Transverse colon (tissue), 4 donors: ENCODE data around the gene GLI3. TPM values are rescaled to one million over a fixed set of nuclear protein-coding genes. Genes with fewer than 3 reads are reported as not detected.

Source experiments
- DNase-seq: peaks from one replicate; pipeline ENCODE4 v3.0.0-alpha.2; 2019
- H3K27ac ChIP-seq, 4 donors: fragments of 200-600 bp; sonication (generic); 2 replicates each; pipeline ENCODE4 v1.5.1; 2016 to 2018; ENCODE audit warnings: inconsistent platforms in 4 of 4
- H3K27me3 ChIP-seq: fragments of 200-600 bp; sonication (generic); 2 replicates; pipeline ENCODE4 v1.5.1; 2017; ENCODE audit warnings: inconsistent platforms
- H3K36me3 ChIP-seq, 4 donors: fragments of 200-600 bp; sonication (generic); 2 replicates each; pipeline ENCODE4 v1.5.1; 2017 to 2019; ENCODE audit warnings: inconsistent platforms in 4 of 4
- H3K4me1 ChIP-seq, 4 donors: fragments of 200-600 bp; sonication (generic); 2 replicates each; pipeline ENCODE4 v1.5.1; 2017 to 2020; ENCODE audit warnings: inconsistent platforms in 4 of 4
- H3K4me3 ChIP-seq, 4 donors: fragments of 200-600 bp; sonication (generic); 1 replicate in 1 of 4; 2 replicates in 3 of 4; pipeline versions ENCODE4 v1.5.1 to v1.6.1; 2017 to 2019; ENCODE audit warnings: inconsistent platforms in 4 of 4
- H3K9me3 ChIP-seq, 2 donors: fragments of 200-600 bp; sonication (generic); 2 replicates each; pipeline ENCODE4 v1.5.1; 2017 to 2019; ENCODE audit warnings: inconsistent platforms in 2 of 2
- EP300 ChIP-seq: sonication (generic); formaldehyde crosslinking; IDR thresholded peaks from one replicate; pipeline ENCODE4 v1.6.1; 2017; ENCODE audit warnings: antibody characterized with exemption, low read depth
- POLR2A ChIP-seq: fragments of 450-650 bp; IDR thresholded peaks from one replicate; pipeline ENCODE4 v1.6.1; 2016; ENCODE audit warnings: antibody characterized with exemption, mild to moderate bottlenecking, moderate library complexity
- POLR2AphosphoS5 ChIP-seq, 3 donors: sonication (generic); formaldehyde crosslinking; IDR thresholded peaks; one replicate each; pipeline ENCODE4 v1.6.1; 2016; ENCODE audit warnings: antibody characterized with exemption in 3 of 3
- WGBS, 2 donors: methylation state at CpG; one replicate each; pipeline ENCODE4 v1.1.5; 2018; ENCODE audit warnings: low coverage in 1 of 2; 5-methylcytosine and 5-hydroxymethylcytosine counted together
- in situ Hi-C, 4 donors: fragments of 200-750 bp; cut with MboI; loops; one replicate each; pipeline versions ENCODE4 v1.15.0 to v1.15.1; 2017; ENCODE audit warnings: low sequenced_read_pairs in 3 of 4, low pct_ligation_motif_present in 1 of 4, low pct_unique_long_range_greater_than_20kb in 1 of 4
- intact Hi-C: fragments of 100-400 bp; cut with DNase I; formaldehyde crosslinking; loops from one replicate; pipeline ENCODE4 v1.15.1; 2023; ENCODE audit warnings: low total_unique reads
- total RNA-seq, 4 donors: library from RNA; depleted of rRNA; stranded (reverse); fragments of >200 nt; gene quantifications; one replicate each; pipeline ENCODE4 v1.1.0, GENCODE V29; 2016
- TF ChIP-seq, protein P1 (sequence below), 5 experiments: fragments of 200-600 bp in 3 of 5; fragments of 450-650 bp in 2 of 5; sonication (generic) in 3 of 5; IDR thresholded peaks; 1 replicate in 2 of 5; 2 replicates in 3 of 5; pipeline ENCODE4 v1.5.1; 2016 to 2017; ENCODE audit warnings: antibody characterized with exemption in 5 of 5, inconsistent platforms in 3 of 5, mild to moderate bottlenecking in 2 of 5, moderate library complexity in 1 of 5

GLI3 gene
- total RNA-seq, 4 donors from 2014 or later: 3.7 to 41.1 (median 5.3) TPM

DNA sequence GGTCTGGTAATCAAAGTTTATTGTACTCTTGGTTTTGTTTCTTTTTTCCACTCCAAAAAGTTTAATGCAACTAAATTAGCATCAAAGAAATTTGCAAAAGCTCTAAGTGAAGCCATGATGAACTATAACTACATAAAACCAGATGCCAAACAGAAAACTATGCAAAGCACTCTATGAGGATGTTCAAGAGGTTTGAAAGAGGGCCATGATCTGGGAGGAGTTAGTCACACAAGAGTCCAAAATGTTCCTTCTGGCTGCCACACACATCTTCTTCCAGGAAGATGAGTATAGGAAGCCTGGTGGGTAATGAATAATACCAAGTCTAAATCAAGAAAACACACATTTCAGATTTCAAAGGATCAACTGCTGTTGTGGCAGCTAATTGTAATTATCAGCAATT, 28.4 kb downstream of the GLI3 start:
- in situ Hi-C loops: no loop called here

DNA sequence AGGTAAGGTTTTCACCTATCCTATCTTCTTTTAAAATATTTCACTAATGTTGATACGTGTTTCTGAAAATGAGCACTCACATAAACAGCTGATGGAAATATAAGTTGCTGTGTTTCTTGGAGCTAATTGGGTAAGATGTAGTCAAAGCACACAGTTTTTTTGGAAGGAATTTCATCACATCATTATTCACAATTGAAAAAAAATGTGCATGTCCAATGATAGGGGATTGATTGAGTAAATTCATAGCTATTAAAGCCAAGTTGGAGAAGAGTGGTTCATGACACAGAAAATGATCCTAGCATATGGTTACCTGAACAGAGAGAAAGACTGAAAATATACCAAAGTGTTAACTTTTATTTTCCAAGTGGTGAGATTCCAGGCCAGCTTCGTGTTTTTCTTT, 29.6 kb downstream of the GLI3 start:
- H3K27me3 ChIP-seq: no peaks in the 10 kb centered on the region
- H3K36me3 ChIP-seq: no peaks in the 10 kb centered on the region
- intact Hi-C loops (no loop called here), in situ Hi-C loops (no loop called here)
- peaks cover 0 to 5% (median 2%) of the 10 kb centered on the region in 4 donors for H3K4me1 ChIP-seq
- TF ChIP-seq, protein P1, sequence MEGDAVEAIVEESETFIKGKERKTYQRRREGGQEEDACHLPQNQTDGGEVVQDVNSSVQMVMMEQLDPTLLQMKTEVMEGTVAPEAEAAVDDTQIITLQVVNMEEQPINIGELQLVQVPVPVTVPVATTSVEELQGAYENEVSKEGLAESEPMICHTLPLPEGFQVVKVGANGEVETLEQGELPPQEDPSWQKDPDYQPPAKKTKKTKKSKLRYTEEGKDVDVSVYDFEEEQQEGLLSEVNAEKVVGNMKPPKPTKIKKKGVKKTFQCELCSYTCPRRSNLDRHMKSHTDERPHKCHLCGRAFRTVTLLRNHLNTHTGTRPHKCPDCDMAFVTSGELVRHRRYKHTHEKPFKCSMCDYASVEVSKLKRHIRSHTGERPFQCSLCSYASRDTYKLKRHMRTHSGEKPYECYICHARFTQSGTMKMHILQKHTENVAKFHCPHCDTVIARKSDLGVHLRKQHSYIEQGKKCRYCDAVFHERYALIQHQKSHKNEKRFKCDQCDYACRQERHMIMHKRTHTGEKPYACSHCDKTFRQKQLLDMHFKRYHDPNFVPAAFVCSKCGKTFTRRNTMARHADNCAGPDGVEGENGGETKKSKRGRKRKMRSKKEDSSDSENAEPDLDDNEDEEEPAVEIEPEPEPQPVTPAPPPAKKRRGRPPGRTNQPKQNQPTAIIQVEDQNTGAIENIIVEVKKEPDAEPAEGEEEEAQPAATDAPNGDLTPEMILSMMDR (IDR thresholded peaks at IDR 0.05): no peak
- no peak for TF ChIP-seq EP300
- TF ChIP-seq POLR2AphosphoS5 (IDR thresholded peaks at IDR 0.05): no peak
- no peak for TF ChIP-seq POLR2A
- no peak for DNase-seq
- H3K27ac ChIP-seq: no peak overlapping the region
- H3K4me3 ChIP-seq: no peak overlapping the region
- 79 to 80% methylated on average over 2 of the region's 2 CpGs for WGBS, 2 donors
- H3K9me3 ChIP-seq: no peaks in the 10 kb centered on the region

More for the DNA sequence above, 28.4 kb downstream of the GLI3 start:
- no peak for DNase-seq
- intact Hi-C loops: no loop called here
- H3K27me3 ChIP-seq: no peaks in the 10 kb centered on the region
- H3K9me3 ChIP-seq: no peaks in the 10 kb centered on the region
- H3K4me1 ChIP-seq: peaks cover 0 to 5% (median 2%) of the 10 kb centered on the region in 4 donors
- no peak overlapping the region for H3K4me3 ChIP-seq
- no peaks in the 10 kb centered on the region for H3K36me3 ChIP-seq
- TF ChIP-seq POLR2AphosphoS5 (IDR thresholded peaks at IDR 0.05): no peak
- peak overlapping the region in 3 of 4 donors; percentile 28 to 51 (median 51) for H3K27ac ChIP-seq

DNA sequence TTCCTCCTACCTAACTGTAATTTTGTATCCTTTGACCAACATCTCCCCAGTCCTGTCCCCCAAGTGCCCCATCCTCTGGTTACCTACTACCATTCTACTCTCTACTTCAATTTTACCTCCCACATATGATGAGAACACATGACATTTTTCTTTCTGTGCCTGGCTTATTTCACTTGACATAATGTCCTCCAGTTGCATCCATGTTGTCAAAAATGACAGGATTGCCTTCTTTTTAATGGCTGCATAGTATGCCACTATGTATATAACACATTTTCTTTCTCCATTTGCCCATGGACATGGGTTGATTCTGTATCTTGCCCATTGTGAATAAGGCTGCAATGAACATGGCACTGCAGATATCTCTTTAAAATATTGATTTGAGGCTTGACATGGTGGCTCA, 33.7 kb downstream of the GLI3 start:
- in situ Hi-C loops (no loop called here), intact Hi-C loops (no loop called here)
- no peak for DNase-seq
- Histone ChIP-seq H3K4me1 (peaks cover 0 to 7% (median 0%) of the 10 kb centered on the region in 4 donors), H3K27ac (no peak overlapping the region), H3K27me3 (no peaks in the 10 kb centered on the region), H3K36me3 (no peaks in the 10 kb centered on the region), H3K4me3 (no peak overlapping the region), H3K9me3 (no peaks in the 10 kb centered on the region)
- TF ChIP-seq POLR2AphosphoS5 (IDR thresholded peaks at IDR 0.05) (no peak), EP300 (no peak), POLR2A (no peak)
- TF ChIP-seq, protein P1 (IDR thresholded peaks at IDR 0.05): no peak

DNA sequence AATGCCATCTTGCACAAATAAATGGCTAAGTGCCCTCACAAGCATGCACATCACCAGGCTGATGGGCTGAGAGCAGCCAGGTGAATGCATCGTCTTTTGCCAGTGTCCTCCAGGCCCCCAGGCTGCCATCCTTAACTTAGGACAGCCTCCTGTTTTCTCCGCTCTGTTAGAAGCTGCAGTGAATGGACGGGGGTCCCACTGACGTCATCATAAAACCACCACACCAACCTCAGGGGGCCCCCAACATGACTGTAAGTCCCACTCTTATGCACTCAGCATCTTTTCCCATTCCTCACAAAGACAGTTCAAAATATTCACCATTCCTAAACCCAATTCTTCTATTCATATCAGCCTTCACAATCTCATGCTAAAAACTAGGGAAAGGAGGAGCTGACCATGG, 34.4 kb downstream of the GLI3 start:
- WGBS, 2 donors: 60 to 86% methylated on average over 1 to 4 of the region's 4 CpGs
- Histone ChIP-seq H3K27me3 (no peaks in the 10 kb centered on the region), H3K4me1 (peaks cover 0 to 8% (median 0%) of the 10 kb centered on the region in 4 donors), H3K9me3 (no peaks in the 10 kb centered on the region), H3K4me3 (no peak overlapping the region), H3K27ac (no peak overlapping the region), H3K36me3 (no peaks in the 10 kb centered on the region)
- intact Hi-C loops: no loop called here
- no peak for DNase-seq
- in situ Hi-C loops: no loop called here
- TF ChIP-seq POLR2AphosphoS5 (IDR thresholded peaks at IDR 0.05) (no peak), EP300 (no peak), POLR2A (no peak)
- TF ChIP-seq, protein P1 (IDR thresholded peaks at IDR 0.05): no peak

DNA sequence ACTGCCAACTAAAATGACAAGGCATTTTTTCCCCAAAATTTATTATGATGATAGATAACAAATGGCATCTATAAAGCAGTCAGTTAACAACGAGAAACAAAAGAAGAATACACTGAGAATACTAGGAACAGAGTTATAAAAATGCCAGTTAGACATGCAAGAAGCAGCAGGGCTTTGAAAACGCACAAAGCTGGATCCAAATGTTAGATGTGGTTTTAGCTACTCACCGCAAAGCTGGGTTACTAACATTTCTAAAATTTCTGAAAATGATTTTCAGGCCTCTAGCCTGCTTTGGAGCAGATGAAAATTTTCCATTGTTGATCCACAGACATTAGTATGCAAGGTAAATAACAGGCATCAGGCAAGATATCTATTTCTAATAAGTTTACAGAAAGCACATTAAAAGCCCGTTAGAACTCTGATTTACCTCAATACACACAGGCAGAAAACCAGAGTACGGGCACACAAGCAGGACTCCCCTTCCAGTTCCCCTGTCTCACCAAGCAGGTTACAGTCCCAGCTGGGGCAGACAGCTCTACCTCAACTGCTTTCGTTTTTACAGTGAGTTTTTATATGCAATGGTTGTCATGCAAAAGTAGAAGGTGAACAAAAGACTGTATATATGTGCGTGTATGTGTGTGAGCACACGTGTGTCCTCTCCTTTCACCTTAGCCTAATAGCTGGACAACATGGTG, 37.9 kb downstream of the GLI3 start:
- H3K4me3 ChIP-seq: no peak overlapping the region
- in situ Hi-C loops (no loop called here), intact Hi-C loops (no loop called here)
- no peak for DNase-seq
- no peaks in the 10 kb centered on the region for H3K27me3 ChIP-seq
- WGBS, 2 donors: 54 to 62% methylated on average over 7 to 8 of the region's 8 CpGs
- H3K36me3 ChIP-seq: no peaks in the 10 kb centered on the region
- H3K27ac ChIP-seq: peak overlapping the region in 1 of 4 donors; percentile 10
- H3K9me3 ChIP-seq: no peaks in the 10 kb centered on the region
- TF ChIP-seq EP300 (no peak), POLR2A (no peak), POLR2AphosphoS5 (IDR thresholded peaks at IDR 0.05) (no peak)
- TF ChIP-seq, protein P1 (IDR thresholded peaks at IDR 0.05): no peak
- H3K4me1 ChIP-seq: peaks cover 0 to 12% (median 0%) of the 10 kb centered on the region in 4 donors
